Ishikawa (cell line): Measurements from ENCODE around the gene OR2W3.

Source experiments
- CEBPB ChIP-seq: IDR thresholded peaks from 2 replicates; pipeline ENCODE4 v1.6.1; 2012
- CREB1 ChIP-seq: IDR thresholded peaks from 2 replicates; pipeline ENCODE4 v1.6.1; 2012; ENCODE audit warnings: low read depth
- EGR1 ChIP-seq: IDR thresholded peaks from 2 replicates; pipeline ENCODE4 v1.6.1; 2012
- EP300 ChIP-seq: IDR thresholded peaks from 2 replicates; pipeline ENCODE4 v1.6.1; 2012; ENCODE audit warnings: borderline replicate concordance
- FOXM1 ChIP-seq: IDR thresholded peaks from 2 replicates; pipeline ENCODE4 v1.6.1; 2012; ENCODE audit warnings: low read depth, borderline replicate concordance
- NFIC ChIP-seq: IDR thresholded peaks from 2 replicates; pipeline ENCODE4 v1.6.1; 2012
- RAD21 ChIP-seq: IDR thresholded peaks from 2 replicates; pipeline ENCODE4 v1.6.1; 2012; ENCODE audit warnings: low read depth
- TAF1 ChIP-seq: IDR thresholded peaks from 2 replicates; pipeline ENCODE4 v1.6.1; 2012; ENCODE audit warnings: low read depth, mild to moderate bottlenecking
- TCF12 ChIP-seq: IDR thresholded peaks from 2 replicates; pipeline ENCODE4 v1.6.1; 2012; ENCODE audit warnings: low read depth
- TEAD4 ChIP-seq: IDR thresholded peaks from 2 replicates; pipeline ENCODE4 v1.6.1; 2012
- YY1 ChIP-seq: IDR thresholded peaks from 2 replicates; pipeline ENCODE4 v1.6.1; 2012; ENCODE audit warnings: low read depth
- ZBTB7A ChIP-seq: IDR thresholded peaks from 2 replicates; pipeline ENCODE4 v1.6.1; 2012; ENCODE audit warnings: low read depth
- TF ChIP-seq, protein P1 (sequence below): IDR thresholded peaks from 2 replicates; pipeline ENCODE4 v1.6.1; 2012
- TF ChIP-seq, protein P2 (sequence below): IDR thresholded peaks from 2 replicates; pipeline ENCODE4 v1.6.1; 2012; ENCODE audit warnings: low read depth, mild to moderate bottlenecking
- TF ChIP-seq, protein P3 (sequence below): IDR thresholded peaks from 2 replicates; pipeline ENCODE4 v1.6.1; 2012

Gene OR2W3

DNA sequence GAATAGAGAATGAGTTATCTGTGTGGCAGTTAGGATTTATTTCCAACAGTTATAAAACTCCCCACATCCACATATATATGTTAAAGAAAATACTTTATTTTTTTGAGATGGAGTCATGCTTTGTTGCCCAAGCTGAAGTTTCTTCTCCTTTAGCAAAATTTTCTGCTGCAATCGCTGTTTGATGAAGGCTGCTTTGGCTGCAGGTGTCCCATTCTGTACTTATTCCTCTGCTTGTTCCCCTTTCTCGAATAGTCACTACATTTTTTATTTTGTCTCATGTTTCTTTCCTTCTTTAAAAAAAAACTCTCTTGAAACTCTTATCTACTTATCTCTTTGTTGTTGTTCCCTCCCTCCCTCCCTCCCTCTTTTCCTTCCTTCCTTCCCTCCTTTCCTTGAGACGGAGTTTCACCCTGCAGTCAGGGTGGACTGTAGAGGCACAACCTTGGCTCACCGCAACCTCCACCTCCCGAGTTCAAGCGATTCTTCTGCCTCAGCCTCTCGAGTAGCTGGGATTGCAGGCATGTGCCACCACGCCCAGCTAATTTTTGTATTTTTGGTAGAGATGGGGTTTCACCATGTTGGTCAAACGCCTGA is 10.6 kb downstream of the OR2W3 start:
- TF ChIP-seq CREB1 (no peak), TAF1 (no peak), FOXM1 (no peak), ZBTB7A (no peak), EGR1 (no peak), TCF12 (no peak)
- TF ChIP-seq, protein P1, sequence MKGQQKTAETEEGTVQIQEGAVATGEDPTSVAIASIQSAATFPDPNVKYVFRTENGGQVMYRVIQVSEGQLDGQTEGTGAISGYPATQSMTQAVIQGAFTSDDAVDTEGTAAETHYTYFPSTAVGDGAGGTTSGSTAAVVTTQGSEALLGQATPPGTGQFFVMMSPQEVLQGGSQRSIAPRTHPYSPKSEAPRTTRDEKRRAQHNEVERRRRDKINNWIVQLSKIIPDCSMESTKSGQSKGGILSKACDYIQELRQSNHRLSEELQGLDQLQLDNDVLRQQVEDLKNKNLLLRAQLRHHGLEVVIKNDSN: no peak

DNA sequence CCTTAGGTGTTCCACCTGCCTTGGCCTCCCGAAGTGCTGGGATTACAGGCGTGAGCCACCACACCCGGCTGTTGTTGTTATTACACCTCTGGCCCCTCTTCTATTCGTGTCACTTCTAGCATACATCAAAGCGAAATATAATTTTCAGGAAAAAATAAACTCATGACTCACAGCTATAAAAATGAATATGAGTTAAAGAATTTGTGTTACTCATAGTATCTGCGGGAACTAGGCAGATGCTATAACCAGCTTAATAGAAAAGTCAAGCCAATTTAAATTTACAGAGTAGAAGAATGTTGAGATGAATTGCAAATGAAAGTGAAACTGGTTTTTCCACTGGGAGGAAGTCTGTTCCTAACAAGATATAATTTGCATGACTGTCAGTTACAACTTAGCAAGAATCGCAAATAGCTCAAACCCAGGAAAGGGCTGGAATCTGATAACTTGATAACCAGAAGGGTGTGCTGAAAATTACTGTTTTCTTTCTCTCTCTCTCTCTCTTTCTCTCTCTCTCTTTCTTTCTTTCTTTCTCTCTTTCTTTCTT is 11.2 kb downstream of the OR2W3 start:
- TF ChIP-seq, protein P1: no peak
- TF ChIP-seq TEAD4 (no peak), FOXM1 (no peak)

DNA sequence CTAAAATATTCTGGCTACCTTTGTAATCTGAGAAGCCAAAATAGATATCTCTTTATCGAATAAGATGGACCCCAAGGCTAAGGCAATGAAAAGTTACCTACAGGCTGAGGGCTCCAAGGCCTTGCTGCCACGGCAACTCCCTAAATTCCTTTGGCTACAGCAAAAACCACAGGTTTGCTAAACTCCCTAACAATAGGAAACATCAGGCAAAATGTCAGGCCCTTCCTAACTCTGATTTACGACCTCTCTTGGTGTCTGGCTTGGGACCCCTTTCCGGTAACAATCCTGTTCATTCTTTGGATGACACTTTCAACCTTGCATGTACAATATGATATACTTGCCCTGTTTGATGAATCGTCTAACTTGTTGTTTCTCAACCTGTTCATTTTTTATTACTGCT is 13.4 kb downstream of the OR2W3 start:
- TF ChIP-seq EP300 (no peak), ZBTB7A (no peak), FOXM1 (no peak), CEBPB (no peak), EGR1 (no peak), RAD21 (no peak), TEAD4 (no peak), CREB1 (no peak), YY1 (no peak), NFIC (no peak), TCF12 (no peak)
- TF ChIP-seq, protein P1: no peak
- TF ChIP-seq, protein P2, sequence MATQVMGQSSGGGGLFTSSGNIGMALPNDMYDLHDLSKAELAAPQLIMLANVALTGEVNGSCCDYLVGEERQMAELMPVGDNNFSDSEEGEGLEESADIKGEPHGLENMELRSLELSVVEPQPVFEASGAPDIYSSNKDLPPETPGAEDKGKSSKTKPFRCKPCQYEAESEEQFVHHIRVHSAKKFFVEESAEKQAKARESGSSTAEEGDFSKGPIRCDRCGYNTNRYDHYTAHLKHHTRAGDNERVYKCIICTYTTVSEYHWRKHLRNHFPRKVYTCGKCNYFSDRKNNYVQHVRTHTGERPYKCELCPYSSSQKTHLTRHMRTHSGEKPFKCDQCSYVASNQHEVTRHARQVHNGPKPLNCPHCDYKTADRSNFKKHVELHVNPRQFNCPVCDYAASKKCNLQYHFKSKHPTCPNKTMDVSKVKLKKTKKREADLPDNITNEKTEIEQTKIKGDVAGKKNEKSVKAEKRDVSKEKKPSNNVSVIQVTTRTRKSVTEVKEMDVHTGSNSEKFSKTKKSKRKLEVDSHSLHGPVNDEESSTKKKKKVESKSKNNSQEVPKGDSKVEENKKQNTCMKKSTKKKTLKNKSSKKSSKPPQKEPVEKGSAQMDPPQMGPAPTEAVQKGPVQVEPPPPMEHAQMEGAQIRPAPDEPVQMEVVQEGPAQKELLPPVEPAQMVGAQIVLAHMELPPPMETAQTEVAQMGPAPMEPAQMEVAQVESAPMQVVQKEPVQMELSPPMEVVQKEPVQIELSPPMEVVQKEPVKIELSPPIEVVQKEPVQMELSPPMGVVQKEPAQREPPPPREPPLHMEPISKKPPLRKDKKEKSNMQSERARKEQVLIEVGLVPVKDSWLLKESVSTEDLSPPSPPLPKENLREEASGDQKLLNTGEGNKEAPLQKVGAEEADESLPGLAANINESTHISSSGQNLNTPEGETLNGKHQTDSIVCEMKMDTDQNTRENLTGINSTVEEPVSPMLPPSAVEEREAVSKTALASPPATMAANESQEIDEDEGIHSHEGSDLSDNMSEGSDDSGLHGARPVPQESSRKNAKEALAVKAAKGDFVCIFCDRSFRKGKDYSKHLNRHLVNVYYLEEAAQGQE: no peak

DNA sequence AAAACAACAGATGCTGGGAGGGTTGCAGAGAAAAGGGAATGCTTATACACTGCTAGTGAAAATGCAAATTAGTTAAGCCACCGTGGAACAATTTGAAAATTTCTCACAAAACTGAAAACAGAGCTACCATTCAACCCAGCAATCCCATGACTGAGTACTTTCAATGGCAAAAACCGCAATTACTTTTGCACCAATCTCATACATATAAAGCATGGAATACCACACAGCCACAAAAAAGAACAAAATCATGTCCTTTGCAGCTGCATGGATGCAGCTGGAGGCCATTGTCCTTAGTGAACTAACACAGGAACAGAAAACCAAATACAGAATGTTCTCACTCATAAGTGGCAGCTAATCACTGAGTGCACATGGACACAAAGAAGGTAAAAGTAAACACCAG is 18.4 kb downstream of the OR2W3 start:
- no peak for TF ChIP-seq CREB1

DNA sequence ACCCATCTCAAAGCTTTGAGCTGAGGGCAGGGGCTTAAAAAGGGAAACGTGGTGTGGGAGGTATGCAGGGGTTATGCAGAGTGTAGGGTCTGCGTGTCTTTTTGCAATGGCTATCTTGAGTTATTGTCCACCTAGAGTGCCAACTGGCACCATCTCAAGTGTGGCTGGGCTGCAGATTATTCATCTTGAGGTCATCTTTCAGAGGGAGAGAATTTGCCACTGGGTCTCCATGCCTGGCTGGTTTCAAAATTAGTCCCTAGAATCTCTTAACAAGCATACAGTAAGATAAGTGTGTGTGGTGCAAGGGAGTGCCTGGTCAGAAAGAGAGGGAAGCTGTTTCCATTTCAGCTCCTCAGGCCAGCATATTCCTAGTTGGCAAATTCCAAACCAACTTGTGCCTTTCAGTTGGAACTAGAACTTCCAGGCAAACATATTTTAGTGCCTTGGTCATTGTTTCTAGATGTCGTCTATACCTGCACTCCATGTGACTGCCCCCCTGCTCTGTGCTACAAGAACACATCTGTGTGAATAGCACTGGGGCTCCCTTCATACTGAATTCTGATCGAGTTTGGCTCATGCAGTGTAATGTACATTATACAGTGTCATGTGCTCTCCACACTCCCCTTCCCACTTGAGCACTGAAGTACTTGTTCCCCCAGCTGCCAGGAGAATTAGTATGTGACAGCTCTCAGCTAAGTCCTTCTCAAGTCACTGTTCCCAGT is 19.7 kb downstream of the OR2W3 start:
- TF ChIP-seq NFIC: no peak
- TF ChIP-seq EGR1: no peak
- TF ChIP-seq, protein P2: no peak
- TF ChIP-seq CREB1: no peak
- no peak for TF ChIP-seq RAD21
- TF ChIP-seq ZBTB7A: no peak
- no peak for TF ChIP-seq CEBPB
- no peak for TF ChIP-seq YY1
- no peak for TF ChIP-seq TCF12
- TF ChIP-seq, protein P1: no peak

DNA sequence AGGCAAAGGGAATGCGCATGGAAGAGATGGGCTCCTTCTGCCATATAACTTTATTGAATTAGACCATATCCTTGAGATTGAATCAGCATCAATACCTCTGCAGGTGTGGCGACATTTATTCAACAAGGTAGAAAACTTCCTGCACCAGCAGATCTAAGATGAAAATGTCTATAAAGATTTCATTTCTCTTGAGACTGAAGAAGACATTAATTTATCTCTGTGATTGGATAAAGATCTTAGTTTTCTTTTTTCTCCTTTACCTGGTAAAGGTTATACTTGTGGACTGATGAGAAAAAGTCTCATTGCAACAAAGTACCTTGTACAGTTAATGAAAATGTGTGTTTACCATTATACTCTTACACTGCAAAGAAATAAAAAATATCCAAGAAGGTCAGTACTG is 24.6 kb downstream of the OR2W3 start, which contains the start of gene OR2T8:
Gene OR2T8 (plus strand): TSS at position 301 of the 400 bp plus-strand sequence. CDS start 766 bp downstream, outside the sequence.
- no peak for TF ChIP-seq TEAD4
- no peak for TF ChIP-seq TAF1
- TF ChIP-seq ZBTB7A: no peak
- TF ChIP-seq NFIC: no peak
- TF ChIP-seq EGR1: no peak
- TF ChIP-seq CREB1: no peak
- no peak for TF ChIP-seq TCF12
- no peak for TF ChIP-seq FOXM1
- TF ChIP-seq YY1: no peak
- TF ChIP-seq EP300: no peak
- TF ChIP-seq, protein P3, sequence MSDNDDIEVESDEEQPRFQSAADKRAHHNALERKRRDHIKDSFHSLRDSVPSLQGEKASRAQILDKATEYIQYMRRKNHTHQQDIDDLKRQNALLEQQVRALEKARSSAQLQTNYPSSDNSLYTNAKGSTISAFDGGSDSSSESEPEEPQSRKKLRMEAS: no peak
- TF ChIP-seq, protein P2: no peak
- no peak for TF ChIP-seq CEBPB
- TF ChIP-seq RAD21: no peak
- TF ChIP-seq, protein P1: no peak
